RWPE2 (cell line): ENCODE results near the gene MGAT5B.
A peak's percentile ranks its signal among the peaks of the same experiment; 100 is the strongest.
"Not testable (repeated sequence)": the region's sequence is repeated elsewhere in the genome, so short reads cannot be mapped to it uniquely, and the experiment has no call there.

Source experiments
- ATAC-seq: fragments of 200-7000 bp; cut with Tn5 transposase; 3 replicates; pipeline ENCODE4 v1.9.1; 2021; ENCODE audit warnings: low read depth
- DNase-seq: peaks from one replicate; pipeline ENCODE4 v3.0.0-alpha.2; 2020; ENCODE audit warnings: low spot score
- H3K27ac ChIP-seq: fragments of 450-650 bp; 2 replicates; pipeline ENCODE4 v1.5.1; 2017; ENCODE audit warnings: mild to moderate bottlenecking; ENCODE audit not compliant: poor library complexity, severe bottlenecking
- H3K27me3 ChIP-seq: fragments of 250-450 bp; sonication (Bioruptor Pico); 2 replicates; pipeline ENCODE4 v1.5.1; 2021; ENCODE audit warnings: mild to moderate bottlenecking, moderate library complexity; ENCODE audit not compliant: insufficient read depth, poor library complexity, severe bottlenecking
- H3K36me3 ChIP-seq: fragments of 250-450 bp; sonication (Bioruptor Pico); 2 replicates; pipeline ENCODE4 v1.5.1; 2020; ENCODE audit warnings: low read depth, mild to moderate bottlenecking, moderate library complexity
- H3K4me1 ChIP-seq: fragments of 250-450 bp; sonication (Bioruptor Pico); 2 replicates; pipeline ENCODE4 v1.5.1; 2021; ENCODE audit warnings: mild to moderate bottlenecking, moderate library complexity; ENCODE audit not compliant: insufficient read depth, poor library complexity, severe bottlenecking
- H3K4me3 ChIP-seq: fragments of 250-450 bp; sonication (Bioruptor Pico); 2 replicates; pipeline ENCODE4 v1.5.1; 2021; ENCODE audit warnings: mild to moderate bottlenecking, moderate library complexity; ENCODE audit not compliant: severe bottlenecking
- H3K9me3 ChIP-seq: fragments of 250-450 bp; sonication (Bioruptor Pico); 2 replicates; pipeline ENCODE4 v1.5.1; 2021; ENCODE audit warnings: mild to moderate bottlenecking, moderate library complexity; ENCODE audit not compliant: severe bottlenecking
- CTCF ChIP-seq: fragments of 450-650 bp; IDR thresholded peaks from one replicate; pipeline ENCODE4 v1.5.1; 2017; ENCODE audit warnings: mild to moderate bottlenecking, moderate library complexity; ENCODE audit not compliant: poor library complexity, severe bottlenecking

The MGAT5B gene

GRCh38 chr17:76968707-76969597, 100.7 kb downstream of the MGAT5B start:
- DNase-seq, result no peak

GRCh38 chr17:76969598-76970172, 101.5 kb downstream of the MGAT5B start:
- DNase-seq, result no peak
- Histone ChIP-seq H3K27me3 (peaks cover 52% of the 10 kb centered on the region), H3K9me3 (no peaks in the 10 kb centered on the region), H3K4me1 (no peaks in the 10 kb centered on the region), H3K4me3 (no peak overlapping the region), H3K27ac (no peak overlapping the region), H3K36me3 (no peaks in the 10 kb centered on the region)
- peak; percentile 70 for ATAC-seq
- TF ChIP-seq CTCF, result no peak

More at GRCh38 chr17:76968707-76969597, 100.7 kb downstream of the MGAT5B start:
- no peaks in the 10 kb centered on the region for H3K4me1 ChIP-seq
- TF ChIP-seq CTCF, result no peak
- H3K27me3 ChIP-seq, result peaks cover 52% of the 10 kb centered on the region
- H3K4me3 ChIP-seq, result no peak overlapping the region
- H3K27ac ChIP-seq, result no peak overlapping the region
- H3K9me3 ChIP-seq, result no peaks in the 10 kb centered on the region
- no peaks in the 10 kb centered on the region for H3K36me3 ChIP-seq
- ATAC-seq, result peak; percentile 47

GRCh38 chr17:76970228-76970627, 102.0 kb downstream of the MGAT5B start:
- H3K4me3 ChIP-seq, H3K27ac ChIP-seq, H3K9me3 ChIP-seq, ATAC-seq, DNase-seq, H3K36me3 ChIP-seq, H3K4me1 ChIP-seq: not testable (repeated sequence)
- peaks cover 52% of the 10 kb centered on the region for H3K27me3 ChIP-seq

GRCh38 chr17:76972046-76972641, 103.9 kb downstream of the MGAT5B start:
- no peak for TF ChIP-seq CTCF
- no peaks in the 10 kb centered on the region for H3K4me1 ChIP-seq
- H3K27me3 ChIP-seq, result peaks cover 45% of the 10 kb centered on the region
- H3K27ac ChIP-seq, result no peak overlapping the region
- DNase-seq (no peak), ATAC-seq (no peak)
- H3K4me3 ChIP-seq, result no peak overlapping the region
- H3K9me3 ChIP-seq, result no peaks in the 10 kb centered on the region
- H3K36me3 ChIP-seq, result no peaks in the 10 kb centered on the region

DNA sequence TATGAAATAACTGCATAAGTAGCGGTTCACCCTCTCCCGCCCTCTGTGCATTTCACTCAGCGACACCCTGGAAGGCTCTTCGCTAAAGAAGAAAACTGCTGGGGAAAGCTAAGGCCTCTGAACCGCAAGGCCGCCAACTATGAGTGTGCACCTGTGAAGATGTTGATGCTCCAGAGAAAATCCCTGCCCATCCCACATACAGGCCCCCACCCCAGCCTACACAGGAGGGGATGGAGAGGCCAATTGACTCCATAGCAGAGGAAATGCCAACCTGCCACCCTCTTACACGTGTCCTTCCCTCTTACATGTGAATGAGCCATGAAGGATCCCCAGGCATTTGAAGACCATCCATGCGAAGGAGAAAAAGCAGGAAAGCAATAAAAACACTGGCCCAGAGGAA, 104.8 kb downstream of the MGAT5B start:
- Histone ChIP-seq H3K4me3 (no peak overlapping the region), H3K27ac (no peak overlapping the region), H3K9me3 (no peaks in the 10 kb centered on the region), H3K4me1 (no peaks in the 10 kb centered on the region), H3K36me3 (no peaks in the 10 kb centered on the region), H3K27me3 (peaks cover 36% of the 10 kb centered on the region)
- no peak for ATAC-seq
- no peak for DNase-seq
- TF ChIP-seq CTCF, result no peak
